Middle frontal gyrus (tissue), 1 donor: ENCODE results near the gene OR2T1.
"Not testable (repeated sequence)": the region's sequence is repeated elsewhere in the genome, so short reads cannot be mapped to it uniquely, and the experiment has no call there.

Experiments used
- DNase-seq: peaks from one replicate; pipeline ENCODE4 v3.0.0-alpha.2; 2015; ENCODE audit warnings: low spot score; ENCODE audit errors: extremely low spot score

The OR2T1 gene, protein sequence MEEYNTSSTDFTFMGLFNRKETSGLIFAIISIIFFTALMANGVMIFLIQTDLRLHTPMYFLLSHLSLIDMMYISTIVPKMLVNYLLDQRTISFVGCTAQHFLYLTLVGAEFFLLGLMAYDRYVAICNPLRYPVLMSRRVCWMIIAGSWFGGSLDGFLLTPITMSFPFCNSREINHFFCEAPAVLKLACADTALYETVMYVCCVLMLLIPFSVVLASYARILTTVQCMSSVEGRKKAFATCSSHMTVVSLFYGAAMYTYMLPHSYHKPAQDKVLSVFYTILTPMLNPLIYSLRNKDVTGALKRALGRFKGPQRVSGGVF

DNA sequence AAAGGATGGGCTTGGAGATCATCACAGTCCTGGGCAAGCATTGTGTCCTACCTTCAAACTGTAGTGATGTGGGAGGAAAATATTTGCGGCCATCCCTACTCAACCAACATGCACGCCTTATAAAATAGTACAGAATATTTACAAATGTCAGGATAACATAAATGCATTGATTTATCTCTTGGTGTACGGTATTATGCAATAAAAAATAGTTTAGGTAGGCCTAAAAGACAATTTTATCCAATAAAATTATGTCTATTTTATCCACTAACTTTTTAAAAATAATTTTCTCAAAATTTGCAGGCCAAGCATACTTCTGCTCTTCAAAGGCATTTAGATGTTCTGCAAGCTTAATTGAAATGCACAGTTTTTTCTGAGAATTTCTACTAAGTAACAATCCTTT, at the start of gene OR2T1:
OR2T1 (plus strand) TSS at position 301 of the 400 bp plus-strand sequence. CDS start 3,100 bp downstream, outside the sequence.
- no peak for DNase-seq

DNA sequence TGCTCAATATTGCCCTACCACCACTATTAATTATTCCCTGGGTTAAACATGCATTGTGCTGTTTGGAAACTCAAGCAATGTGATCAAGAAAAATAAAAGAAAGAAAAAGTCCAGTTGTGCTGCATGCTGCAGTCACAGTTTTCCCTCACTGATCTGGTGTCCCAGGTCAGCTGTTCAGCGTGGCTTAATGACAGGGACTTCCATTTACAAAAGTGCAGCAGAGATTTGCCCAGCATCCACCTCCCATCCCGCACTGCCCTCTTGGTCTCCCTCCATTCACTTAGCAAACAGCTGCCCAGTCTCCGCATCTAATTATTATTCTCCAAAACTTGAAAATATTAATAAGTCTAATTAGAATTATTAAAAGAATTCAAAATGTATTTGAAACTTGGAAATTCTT, 43.4 kb upstream of the OR2T1 start:
- no peak for DNase-seq

GRCh38 chr1:248361121-248361715, 41.6 kb upstream of the OR2T1 start, which contains the start of gene OR2T4:
Gene OR2T4, plus strand, starts transcription at chr1:248361665. Its CDS starts 0 bp downstream, at chr1:248361665.
- no peak for DNase-seq

GRCh38 chr1:248366609-248367008, 36.2 kb upstream of the OR2T1 start:
- DNase-seq: no peak

DNA sequence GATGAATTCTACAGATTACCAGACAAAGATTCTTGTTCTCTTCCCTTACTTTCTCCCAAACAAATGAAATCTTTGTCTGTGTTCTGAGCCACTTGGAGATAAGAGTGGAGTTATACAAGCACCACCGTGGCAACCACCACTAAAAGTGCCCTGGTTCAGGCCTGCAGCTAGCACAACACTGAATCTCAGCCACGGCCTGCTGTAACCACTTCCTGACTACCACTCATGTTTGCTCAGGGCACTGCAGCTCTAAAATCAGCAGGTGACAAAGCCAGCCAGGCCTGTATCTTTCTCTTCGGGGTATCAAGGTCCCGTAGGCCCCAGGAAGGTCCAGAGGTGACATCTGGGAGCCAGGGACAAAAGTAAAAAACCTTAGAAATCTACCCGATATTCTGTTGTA, 30.5 kb upstream of the OR2T1 start:
- DNase-seq: no peak

DNA sequence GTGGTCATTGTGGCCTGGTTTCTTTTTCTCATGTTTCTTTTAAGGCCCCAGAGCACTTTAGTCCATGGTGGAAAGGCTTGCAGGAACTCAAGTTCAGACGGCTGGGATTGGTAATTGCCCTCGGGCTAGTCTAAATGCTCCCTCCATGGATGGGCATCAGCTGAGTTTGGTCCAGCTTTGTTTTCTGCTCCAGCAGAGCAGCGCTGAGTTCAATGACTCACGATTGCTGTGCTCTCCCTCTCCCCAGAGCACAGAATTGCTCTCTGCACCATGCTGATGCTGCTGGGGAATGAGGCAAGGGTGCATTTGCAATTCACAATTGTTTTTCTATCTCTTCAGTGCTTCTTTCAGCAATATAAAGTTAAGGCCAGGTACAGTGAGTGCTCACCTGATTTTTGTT, 29.1 kb upstream of the OR2T1 start:
- no peak for DNase-seq

GRCh38 chr1:248375446-248375845, 27.4 kb upstream of the OR2T1 start, which contains the start of gene OR2T6:
Gene OR2T6, plus strand, starts transcription at chr1:248375746. Its CDS starts 11,863 bp downstream, at chr1:248387609.
- DNase-seq: no peak

- DNase-seq: no peak
Observed at GRCh38 chr1:248376916-248377315, 25.9 kb upstream of the OR2T1 start.

DNA sequence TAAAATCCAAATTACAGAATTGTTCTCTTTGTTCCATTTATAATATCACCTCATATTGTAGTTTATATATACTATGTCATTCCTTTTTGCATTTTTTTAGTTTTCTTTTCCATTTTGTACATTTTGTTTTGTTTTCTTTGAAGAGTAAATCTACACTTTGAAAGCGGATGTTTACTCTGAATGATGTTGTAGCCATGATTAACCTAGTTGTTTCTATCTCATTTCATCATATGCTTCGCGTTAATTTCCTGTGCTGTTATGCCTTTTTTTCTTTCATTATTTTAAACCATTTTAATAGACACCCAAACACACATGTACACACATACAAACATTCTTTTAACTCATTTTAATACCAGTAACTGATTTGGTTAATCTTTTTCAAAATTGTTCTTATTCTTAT, 22.0 kb upstream of the OR2T1 start:
- DNase-seq: no peak

- no peak for DNase-seq
Observed at GRCh38 chr1:248388426-248388825, 14.4 kb upstream of the OR2T1 start.

GRCh38 chr1:248393050-248393449, 9.8 kb upstream of the OR2T1 start:
- DNase-seq: no peak

- no peak for DNase-seq
Observed at GRCh38 chr1:248404024-248404423, 1.2 kb downstream of the OR2T1 start.

GRCh38 chr1:248406721-248407692, 4.2 kb downstream of the OR2T1 start:
- no peak for DNase-seq

GRCh38 chr1:248416226-248416625, 13.4 kb downstream of the OR2T1 start:
- DNase-seq: no peak

DNA sequence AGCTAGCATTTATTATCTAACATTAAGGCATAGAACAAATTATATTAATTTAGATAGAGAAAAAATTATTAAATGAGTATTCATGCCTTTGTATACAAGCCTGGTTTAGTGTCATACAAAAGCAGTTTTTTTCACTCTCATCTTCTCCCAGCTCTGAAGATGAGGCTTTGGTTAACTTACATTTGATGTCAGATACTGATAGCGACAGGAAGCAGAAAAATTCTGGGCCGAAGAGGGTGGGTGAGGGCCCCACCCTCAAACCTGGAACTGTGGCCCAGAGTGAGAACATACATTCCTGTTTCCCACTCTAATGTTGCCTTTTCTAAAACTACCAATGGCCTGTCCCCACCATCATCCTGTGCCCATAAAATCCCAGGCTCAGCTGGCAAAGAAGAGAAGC, 15.0 kb downstream of the OR2T1 start:
- no peak for DNase-seq

DNA sequence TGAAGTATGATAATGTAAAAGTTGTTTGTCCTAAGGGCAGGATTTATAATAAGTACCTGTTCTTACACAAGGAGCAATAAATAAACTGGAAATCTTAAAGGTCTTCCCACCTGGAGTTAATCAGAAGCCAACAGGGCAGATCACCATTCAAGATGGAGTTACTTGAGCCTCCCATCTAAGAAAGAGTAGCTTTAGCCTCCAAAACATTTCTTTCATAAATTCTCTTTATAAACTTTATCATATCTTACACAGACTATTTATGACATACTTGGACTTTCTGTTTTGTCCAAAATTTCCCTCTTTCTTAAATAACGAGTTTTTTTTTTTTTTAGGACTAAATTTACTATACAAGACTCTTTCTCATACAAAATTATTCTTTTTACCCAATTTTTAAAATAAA, 18.5 kb downstream of the OR2T1 start:
- DNase-seq: no peak

- not testable (repeated sequence) for DNase-seq
Observed at GRCh38 chr1:248427526-248428191, 24.8 kb downstream of the OR2T1 start.

DNA sequence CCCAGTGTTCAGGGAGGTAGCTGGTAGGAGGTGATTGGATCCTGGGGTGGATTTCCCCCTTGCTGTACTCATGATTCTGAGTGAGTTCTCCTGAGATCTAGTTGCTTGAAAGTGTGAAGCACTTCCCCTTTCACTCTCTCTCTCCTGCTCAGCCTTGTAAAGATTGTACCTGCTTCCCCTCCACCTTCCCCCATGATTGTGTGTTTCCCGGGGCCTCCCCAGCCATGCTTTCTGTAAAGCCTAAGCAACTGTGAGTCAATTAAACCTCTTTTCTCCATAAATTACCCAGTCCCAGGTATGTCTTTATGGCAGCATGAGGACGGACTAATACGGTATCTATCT, 25.3 kb downstream of the OR2T1 start:
- DNase-seq: not testable (repeated sequence)

DNA sequence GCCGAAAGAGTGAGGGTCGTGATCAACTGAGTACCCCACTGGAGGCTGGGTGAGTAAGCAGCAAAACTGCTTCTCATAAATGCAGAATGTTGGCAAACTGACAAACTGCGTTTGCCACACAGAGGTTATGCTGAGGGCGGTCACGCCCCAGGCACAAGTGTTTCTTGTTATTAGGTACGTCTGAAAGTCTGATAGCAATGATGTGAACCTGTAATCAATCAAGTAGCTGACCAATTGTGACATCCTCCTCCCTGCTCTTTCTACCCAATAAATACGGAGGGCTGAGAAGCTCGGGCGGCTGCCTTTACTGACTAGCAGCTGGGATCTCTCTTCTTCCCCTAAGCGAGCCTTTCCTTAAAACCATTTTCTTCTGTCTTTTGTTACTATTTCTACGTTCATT, 28.8 kb downstream of the OR2T1 start:
- DNase-seq: not testable (repeated sequence)

- not testable (repeated sequence) for DNase-seq
Observed at GRCh38 chr1:248432201-248432600, 29.4 kb downstream of the OR2T1 start.

GRCh38 chr1:248433811-248434415, 31.1 kb downstream of the OR2T1 start:
- DNase-seq: not testable (repeated sequence)
